ENCODE results near the gene ANAPC4.

DNA sequence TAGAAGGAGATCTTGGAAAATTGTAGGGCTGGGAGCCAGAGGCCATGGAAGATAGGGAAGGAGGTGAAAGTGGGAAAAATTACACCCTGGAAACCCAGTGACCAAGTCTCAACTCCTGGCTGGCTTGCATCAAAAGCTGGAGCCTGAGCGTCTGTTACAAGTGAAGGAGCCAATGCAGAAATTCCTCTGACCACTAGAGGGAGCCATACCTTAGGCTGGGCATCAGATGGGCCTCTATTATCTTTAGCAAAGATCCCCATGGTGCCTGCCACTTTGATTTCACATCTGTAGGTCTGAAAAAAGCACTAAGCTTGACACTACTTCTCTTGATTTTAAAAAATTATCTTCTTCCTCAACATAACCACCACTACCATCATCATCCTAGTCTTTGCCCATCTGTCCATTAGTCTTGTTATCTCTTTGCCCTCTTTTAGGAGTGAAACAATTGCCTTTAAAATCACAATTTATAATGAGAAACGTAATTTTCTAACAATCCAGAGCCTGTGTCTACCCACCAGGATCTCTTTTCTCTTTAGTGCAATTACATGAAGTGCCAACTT, 62.9 kb downstream of the ANAPC4 start:
- TF ChIP-seq POLR2A (IDR thresholded peaks at IDR 0.05) (no peak), POLR2AphosphoS5 (IDR thresholded peaks at IDR 0.05) (no peak)
- TF ChIP-seq, protein P1, sequence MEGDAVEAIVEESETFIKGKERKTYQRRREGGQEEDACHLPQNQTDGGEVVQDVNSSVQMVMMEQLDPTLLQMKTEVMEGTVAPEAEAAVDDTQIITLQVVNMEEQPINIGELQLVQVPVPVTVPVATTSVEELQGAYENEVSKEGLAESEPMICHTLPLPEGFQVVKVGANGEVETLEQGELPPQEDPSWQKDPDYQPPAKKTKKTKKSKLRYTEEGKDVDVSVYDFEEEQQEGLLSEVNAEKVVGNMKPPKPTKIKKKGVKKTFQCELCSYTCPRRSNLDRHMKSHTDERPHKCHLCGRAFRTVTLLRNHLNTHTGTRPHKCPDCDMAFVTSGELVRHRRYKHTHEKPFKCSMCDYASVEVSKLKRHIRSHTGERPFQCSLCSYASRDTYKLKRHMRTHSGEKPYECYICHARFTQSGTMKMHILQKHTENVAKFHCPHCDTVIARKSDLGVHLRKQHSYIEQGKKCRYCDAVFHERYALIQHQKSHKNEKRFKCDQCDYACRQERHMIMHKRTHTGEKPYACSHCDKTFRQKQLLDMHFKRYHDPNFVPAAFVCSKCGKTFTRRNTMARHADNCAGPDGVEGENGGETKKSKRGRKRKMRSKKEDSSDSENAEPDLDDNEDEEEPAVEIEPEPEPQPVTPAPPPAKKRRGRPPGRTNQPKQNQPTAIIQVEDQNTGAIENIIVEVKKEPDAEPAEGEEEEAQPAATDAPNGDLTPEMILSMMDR (IDR thresholded peaks at IDR 0.05 in 8 of 11, conservative IDR thresholded peaks at IDR 0.05 in 3 of 11): peak; percentile 37 to 89 (median 72)

Measured in spleen (tissue), 7 donors.